Activated naive CD4-positive, alpha-beta T cell treated with anti-CD3 and anti-CD28 coated beads, Interleukin-2, amount 50 U/mL, for 24 hours (primary cell): ENCODE results near the gene NPAS2.

Experiments
- H3K27ac Mint-ChIP-seq: one replicate; pipeline ENCODE4 v1.8.0; 2021; ENCODE audit warnings: mild to moderate bottlenecking, mixed read lengths
- H3K27me3 Mint-ChIP-seq: one replicate; pipeline ENCODE4 v1.8.0; 2021; ENCODE audit warnings: mixed read lengths
- H3K36me3 Mint-ChIP-seq: one replicate; pipeline ENCODE4 v1.8.0; 2021; ENCODE audit warnings: mixed read lengths
- H3K4me1 Mint-ChIP-seq: one replicate; pipeline ENCODE4 v1.8.0; 2021; ENCODE audit warnings: mixed read lengths
- H3K4me3 Mint-ChIP-seq: one replicate; pipeline ENCODE4 v1.8.0; 2021; ENCODE audit warnings: mild to moderate bottlenecking, mixed read lengths
- H3K9me3 Mint-ChIP-seq: one replicate; pipeline ENCODE4 v1.8.0; 2021; ENCODE audit warnings: mixed read lengths

The NPAS2 gene

DNA sequence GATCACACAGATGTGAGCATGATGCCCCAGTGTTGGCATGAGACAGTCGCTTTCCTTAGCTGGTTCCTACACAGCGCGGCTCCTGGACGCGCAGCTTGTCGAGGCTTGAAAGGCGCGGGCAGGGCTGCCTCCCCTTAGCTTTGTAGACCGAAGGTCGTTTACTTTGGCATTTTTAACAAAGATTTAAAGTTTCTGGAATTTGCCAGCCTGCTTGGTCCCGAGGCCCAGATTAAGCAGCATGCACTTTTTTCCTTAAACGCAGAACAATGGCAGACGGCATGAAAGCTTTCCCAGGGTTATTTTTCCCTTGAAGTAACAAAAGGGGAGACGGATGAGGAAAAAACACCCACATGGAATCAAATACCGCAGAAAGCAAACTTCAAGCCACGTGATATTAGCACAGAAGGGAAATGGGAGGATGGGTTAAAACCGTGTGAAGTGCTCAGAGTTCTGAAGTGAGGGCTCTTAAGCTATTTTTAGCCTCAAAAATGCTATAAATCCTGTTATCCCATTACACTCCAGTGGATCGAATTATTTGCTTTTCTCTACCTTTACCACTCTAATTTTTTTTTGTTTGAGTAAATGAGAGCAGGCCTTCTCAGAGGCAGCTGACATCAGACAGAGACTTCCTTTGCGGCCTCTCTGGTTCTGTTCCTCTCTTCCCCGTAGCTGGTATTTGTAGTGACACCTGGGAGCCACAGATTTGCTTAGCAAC lies 55.7 kb downstream of the NPAS2 start:
- Mint-ChIP-seq H3K36me3 (no peaks in the 10 kb centered on the region), H3K4me3 (peak overlapping the region; percentile 51), H3K9me3 (no peaks in the 10 kb centered on the region), H3K27me3 (no peaks in the 10 kb centered on the region), H3K4me1 (peaks cover 23% of the 10 kb centered on the region), H3K27ac (peak overlapping the region; percentile 35)

DNA sequence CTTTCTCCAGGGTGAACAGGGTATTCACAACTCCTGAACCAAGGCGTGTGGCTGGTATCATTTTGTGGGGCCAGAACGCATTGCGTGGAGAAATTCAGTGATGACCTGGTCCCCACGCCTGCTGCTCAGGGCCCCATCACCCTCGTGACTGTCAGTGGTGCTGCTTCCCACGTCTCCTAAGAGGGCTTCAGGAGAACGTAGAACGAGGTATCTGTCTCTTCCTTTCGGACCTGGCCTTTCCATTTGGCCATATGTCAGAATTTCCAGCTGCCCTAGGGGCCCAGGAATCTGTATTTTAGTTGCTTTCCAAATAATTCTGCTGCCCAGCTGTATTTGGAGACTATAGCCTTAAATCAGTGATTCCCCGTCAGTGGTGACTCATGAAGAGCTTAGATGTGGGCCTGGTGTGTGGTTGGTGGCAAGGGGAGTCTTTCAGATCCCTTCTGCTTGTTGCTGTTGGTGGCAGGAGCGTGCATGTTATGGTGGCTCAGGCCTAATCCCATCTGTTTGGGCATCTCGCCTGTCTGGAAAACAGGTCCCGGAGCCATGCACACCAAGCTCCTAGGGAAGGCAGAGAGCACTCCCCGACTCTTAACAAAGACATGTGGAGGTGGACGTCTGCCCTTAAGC lies 56.4 kb downstream of the NPAS2 start:
- no peak overlapping the region for H3K27ac Mint-ChIP-seq

DNA sequence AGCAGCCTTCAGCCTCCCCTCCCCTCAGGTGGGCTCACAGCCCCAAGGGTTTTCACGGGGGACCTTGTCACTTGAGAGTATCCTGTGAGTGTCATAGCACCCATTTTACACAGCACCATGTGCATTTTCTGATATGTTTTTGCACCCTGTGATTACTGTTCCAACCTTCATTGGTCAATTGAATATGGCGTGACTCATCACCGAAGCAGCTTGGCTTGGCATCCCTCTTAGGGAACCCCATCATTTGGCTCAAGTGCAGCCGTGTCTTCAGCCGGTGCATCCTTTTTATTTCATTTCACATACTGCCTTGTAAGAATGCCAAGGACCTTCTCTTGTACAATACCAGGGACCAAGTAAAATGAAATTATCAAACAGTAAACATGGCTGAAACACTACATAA lies 57.6 kb downstream of the NPAS2 start:
- Mint-ChIP-seq H3K4me1 (peaks cover 17% of the 10 kb centered on the region), H3K27me3 (no peaks in the 10 kb centered on the region), H3K27ac (no peak overlapping the region), H3K4me3 (no peak overlapping the region), H3K9me3 (no peaks in the 10 kb centered on the region), H3K36me3 (no peaks in the 10 kb centered on the region)

More for the DNA sequence above, 56.4 kb downstream of the NPAS2 start:
- Mint-ChIP-seq H3K9me3 (no peaks in the 10 kb centered on the region), H3K27me3 (no peaks in the 10 kb centered on the region), H3K4me3 (peak overlapping the region; percentile 7), H3K36me3 (no peaks in the 10 kb centered on the region), H3K4me1 (peaks cover 21% of the 10 kb centered on the region)

DNA sequence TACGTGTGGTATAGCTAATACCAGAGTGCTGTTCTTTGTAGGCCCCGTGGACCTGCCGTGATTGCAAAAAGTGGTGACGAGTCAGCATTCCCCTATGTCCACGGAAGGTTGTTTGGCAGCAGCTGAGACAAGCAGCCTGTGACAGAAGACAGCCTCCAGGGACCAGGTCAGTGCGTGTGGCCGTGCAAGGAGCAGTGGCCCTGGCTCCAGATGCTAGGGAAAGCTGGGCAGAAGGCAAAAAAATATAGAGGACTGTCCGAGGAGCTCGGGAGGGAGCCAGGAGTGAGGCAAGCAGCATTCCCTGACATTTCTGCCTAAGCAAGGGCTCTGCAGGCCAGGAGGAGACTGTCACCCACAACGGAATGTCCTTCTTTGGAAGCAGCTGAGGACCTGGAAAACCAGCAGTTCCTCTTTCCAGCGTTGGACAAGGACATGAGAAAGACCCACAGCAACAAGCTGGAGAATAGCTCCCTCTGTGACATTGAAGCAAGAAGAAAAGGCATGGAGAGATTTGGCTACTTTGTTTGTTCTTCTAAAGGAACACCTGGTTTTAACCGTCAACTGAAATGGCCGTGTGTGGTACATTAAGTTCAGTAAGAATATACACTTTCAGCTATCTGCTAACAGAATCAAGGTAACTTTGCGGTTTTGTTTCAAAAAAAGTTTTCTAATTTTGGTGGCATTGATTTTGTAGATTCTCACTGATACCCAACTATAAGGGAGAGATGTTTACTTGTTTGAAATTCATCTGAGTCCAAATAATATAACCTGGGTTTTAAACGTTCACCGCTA lies 58.3 kb downstream of the NPAS2 start:
- H3K27ac Mint-ChIP-seq, result no peak overlapping the region
- H3K4me3 Mint-ChIP-seq, result no peak overlapping the region
- no peaks in the 10 kb centered on the region for H3K9me3 Mint-ChIP-seq
- no peaks in the 10 kb centered on the region for H3K36me3 Mint-ChIP-seq
- no peaks in the 10 kb centered on the region for H3K27me3 Mint-ChIP-seq
- H3K4me1 Mint-ChIP-seq, result peaks cover 17% of the 10 kb centered on the region

DNA sequence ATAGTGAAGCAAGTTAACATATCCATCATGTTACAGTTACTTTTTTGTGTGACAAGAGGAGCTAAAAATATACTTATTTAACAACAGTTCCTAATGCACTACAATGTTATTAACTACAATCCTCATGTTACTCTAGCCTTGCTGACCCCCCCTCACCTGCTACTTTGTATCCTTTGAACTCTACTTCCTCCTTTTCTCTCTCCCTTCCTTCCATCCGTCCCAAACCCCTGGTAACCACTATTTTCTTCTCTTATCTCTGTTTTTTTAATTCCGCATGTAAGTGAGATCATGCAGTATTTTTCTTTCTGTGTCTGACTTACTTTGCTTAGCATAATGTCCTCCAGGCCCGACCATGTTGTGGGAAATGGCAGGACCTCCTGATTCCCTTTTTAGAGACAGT lies 59.4 kb downstream of the NPAS2 start:
- H3K4me1 Mint-ChIP-seq, result peaks cover 17% of the 10 kb centered on the region
- H3K27ac Mint-ChIP-seq, result no peak overlapping the region
- no peaks in the 10 kb centered on the region for H3K9me3 Mint-ChIP-seq
- H3K36me3 Mint-ChIP-seq, result no peaks in the 10 kb centered on the region
- no peaks in the 10 kb centered on the region for H3K27me3 Mint-ChIP-seq
- no peak overlapping the region for H3K4me3 Mint-ChIP-seq

DNA sequence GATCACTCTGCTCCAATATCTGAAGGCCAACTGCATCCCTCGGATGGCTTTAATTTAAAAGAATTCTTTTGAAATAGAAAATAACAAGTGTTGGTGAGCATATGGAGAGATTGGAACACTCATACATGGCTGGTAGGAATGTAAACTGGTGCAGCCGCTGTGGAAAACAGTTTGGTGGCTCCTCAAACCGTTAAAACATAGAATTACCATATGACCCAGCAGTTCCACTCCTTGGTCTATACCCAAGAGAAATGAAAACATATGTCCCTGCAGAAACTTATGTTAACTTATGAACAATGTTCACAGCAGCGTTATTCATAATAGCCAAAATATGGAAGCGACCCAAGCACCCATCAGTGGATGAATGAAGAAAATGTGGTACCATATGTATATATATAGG lies 60.1 kb downstream of the NPAS2 start:
- Mint-ChIP-seq H3K4me1 (peaks cover 17% of the 10 kb centered on the region), H3K9me3 (no peaks in the 10 kb centered on the region), H3K36me3 (no peaks in the 10 kb centered on the region), H3K27ac (no peak overlapping the region), H3K4me3 (no peak overlapping the region), H3K27me3 (no peaks in the 10 kb centered on the region)

DNA sequence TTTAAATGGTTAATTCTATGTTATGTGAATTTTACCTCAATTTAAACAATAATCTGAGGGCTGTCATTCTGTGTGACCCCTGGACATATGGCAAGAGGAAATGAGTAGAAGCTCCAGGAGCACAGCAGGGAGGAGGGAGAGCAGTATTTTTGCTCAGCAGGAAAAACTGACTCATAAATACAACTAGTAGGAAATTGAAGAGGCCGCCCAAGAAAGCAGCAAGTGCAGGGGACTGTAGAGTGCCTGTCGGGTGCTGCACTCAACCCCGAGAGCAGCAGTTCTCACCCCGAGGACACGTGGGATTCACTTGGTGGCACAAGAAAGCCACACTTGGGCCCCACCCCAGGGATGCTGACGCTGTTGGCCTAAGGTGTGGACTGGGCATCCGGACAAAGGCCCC lies 60.8 kb downstream of the NPAS2 start:
- Mint-ChIP-seq H3K4me3 (no peak overlapping the region), H3K27me3 (no peaks in the 10 kb centered on the region), H3K4me1 (peaks cover 13% of the 10 kb centered on the region), H3K36me3 (no peaks in the 10 kb centered on the region), H3K27ac (no peak overlapping the region), H3K9me3 (no peaks in the 10 kb centered on the region)

DNA sequence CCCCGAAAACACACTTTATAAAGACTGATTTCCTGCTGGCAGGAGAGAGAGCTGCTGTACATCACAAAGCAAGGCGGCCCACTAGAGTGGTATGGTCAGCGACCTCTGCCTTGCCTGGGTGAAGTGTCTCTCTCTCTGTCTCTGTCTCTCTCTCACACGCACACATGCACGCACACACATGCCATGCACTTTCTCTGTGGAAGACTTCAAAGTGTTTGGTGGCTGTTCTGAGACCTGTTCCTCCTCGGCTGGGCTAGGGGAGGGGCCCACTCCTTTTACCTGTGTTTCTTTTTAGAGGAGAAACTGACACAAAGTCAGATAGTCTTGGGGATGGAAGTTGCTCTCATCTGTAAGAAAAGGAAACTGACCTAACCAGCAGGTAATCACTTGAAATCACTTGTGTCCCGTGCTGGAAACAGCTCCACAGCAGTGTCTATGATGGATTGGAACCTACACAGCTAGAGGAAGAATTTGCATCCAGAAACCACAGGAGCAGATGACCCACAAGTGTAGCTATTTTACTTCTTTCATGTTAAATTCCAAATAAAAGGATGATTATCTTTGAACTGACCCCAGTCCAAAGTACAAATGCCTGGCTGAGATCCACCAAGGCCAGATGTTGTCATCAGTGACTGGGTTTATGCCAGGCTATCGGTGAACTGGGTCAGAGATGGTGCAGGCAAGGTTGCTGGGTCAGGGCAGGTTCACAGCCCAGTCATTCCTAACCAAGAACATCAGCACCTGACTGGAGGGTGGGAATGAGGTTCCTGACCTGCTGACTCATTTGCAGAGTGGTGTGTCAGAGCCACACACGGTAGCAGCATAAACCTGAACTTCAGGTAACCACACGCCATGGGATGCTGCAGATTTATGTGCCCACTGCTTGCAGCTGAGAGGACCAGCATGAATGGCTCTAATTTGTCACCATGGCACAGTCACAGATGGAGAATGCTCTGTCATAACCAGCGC lies 63.0 kb downstream of the NPAS2 start:
- Mint-ChIP-seq H3K27me3 (no peaks in the 10 kb centered on the region), H3K4me1 (peaks cover 5% of the 10 kb centered on the region), H3K36me3 (no peaks in the 10 kb centered on the region), H3K4me3 (no peak overlapping the region), H3K9me3 (no peaks in the 10 kb centered on the region), H3K27ac (no peak overlapping the region)

DNA sequence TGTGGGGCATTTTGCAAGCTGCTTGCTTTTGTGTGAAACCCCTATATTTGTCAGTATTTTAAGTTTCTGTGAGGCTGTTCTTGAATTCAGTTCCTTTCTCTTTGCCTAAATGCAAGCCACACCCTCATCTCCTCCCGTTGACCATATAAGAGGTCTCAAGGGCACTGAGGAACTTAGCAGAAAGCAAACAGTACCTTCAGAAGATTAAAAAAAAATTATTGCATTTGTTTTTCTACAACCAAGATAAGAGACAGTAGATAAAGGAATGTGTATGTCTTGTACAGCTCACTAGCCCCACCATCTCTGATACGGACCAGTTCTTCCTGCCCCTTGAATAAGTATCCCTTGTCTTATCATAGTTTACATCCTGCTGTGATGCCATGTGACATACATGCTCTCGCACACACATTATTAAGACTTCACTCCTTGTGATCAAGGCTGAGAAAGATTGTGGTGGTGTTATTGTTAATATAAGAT lies 64.2 kb downstream of the NPAS2 start:
- Mint-ChIP-seq H3K9me3 (no peaks in the 10 kb centered on the region), H3K4me3 (no peak overlapping the region), H3K27me3 (no peaks in the 10 kb centered on the region), H3K4me1 (peaks cover 5% of the 10 kb centered on the region), H3K36me3 (no peaks in the 10 kb centered on the region), H3K27ac (no peak overlapping the region)

DNA sequence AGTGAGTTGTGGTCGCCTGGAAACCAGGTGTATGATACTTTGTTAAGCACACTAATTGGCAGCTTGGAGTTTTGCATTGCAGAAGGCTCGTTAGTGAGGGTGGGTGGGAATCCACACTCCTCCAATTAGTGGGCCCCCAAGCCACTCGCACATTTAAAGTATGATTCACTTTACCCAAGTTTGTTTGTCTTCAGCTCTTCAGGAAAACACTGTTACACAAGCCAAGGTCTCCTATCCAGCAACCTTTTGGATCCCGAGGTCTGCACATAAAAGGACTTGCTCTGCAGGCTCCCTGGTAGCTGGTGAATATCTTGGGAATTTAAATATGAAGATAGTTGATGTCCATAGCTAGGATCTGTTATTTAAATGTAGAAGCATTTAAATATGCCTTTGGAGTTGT lies 66.1 kb downstream of the NPAS2 start:
- H3K36me3 Mint-ChIP-seq, result no peaks in the 10 kb centered on the region
- H3K27me3 Mint-ChIP-seq, result no peaks in the 10 kb centered on the region
- no peaks in the 10 kb centered on the region for H3K9me3 Mint-ChIP-seq
- H3K27ac Mint-ChIP-seq, result no peak overlapping the region
- H3K4me3 Mint-ChIP-seq, result no peak overlapping the region
- H3K4me1 Mint-ChIP-seq, result no peaks in the 10 kb centered on the region

DNA sequence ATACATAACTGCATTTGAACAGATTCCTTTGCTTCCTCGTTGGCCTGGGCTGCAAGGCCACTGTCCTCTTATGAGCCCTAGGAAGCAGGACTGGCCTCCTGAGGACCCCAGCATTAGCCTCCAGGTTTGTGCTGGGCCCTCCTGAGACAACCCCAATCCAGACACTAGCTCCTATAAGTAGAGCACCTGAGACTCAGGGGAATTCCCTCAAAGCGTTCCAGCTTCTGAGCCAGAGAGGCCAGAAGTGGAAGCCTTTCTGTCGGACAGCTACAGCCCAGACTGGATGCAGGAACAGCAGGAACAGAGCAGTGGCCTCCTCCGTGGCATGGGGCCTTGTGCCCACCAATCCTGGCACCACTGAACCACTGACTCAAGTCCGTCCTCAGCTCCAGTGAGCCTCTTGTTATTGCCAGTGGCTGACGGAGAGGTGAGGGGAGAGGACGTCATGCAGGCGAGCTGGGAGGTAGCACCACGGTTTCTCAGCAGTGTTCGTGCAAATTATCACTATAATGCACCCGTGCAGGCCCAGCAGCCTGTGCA lies 67.2 kb downstream of the NPAS2 start:
- H3K36me3 Mint-ChIP-seq, result no peaks in the 10 kb centered on the region
- H3K27ac Mint-ChIP-seq, result no peak overlapping the region
- no peaks in the 10 kb centered on the region for H3K9me3 Mint-ChIP-seq

DNA sequence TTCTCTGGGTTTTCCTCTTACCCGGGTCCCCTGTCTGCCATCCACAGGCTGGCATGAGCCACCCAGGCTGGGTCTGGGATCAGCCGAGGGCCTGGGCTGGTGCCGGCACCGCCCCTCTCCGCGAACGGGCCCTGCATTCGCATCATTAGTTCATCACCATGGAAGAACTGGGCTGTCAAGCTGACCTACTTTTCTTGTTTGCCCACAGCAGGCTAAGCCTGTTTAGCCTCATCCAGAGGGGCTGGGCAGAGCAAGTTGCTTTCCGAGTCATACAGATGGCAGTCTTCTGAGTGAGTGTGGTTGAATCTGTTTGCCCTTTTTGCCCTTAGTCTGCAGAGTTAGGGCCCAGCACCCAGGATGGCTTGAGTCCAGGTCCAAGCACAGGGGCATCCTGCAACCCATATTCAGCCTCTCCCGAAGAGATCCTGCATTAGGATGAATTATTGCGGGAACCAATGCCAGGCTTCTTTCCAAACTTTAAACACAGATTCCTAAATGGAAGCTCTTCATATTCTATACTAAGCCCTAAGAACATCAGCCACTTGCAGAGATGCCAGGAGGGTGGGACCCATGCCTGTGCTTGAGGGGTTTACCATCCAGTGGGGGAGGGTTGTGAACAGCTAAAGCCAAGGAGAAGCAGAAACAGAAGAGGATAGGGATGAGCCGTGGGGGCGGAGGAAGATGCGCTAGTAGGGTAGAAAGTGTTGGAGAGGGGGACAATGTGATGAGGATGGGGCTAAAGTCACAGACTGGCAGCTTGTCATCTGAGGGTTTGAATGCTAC lies 68.0 kb downstream of the NPAS2 start:
- Mint-ChIP-seq H3K4me1 (no peaks in the 10 kb centered on the region), H3K27ac (no peak overlapping the region), H3K27me3 (no peaks in the 10 kb centered on the region), H3K4me3 (no peak overlapping the region), H3K36me3 (no peaks in the 10 kb centered on the region), H3K9me3 (no peaks in the 10 kb centered on the region)

More for the DNA sequence above, 67.2 kb downstream of the NPAS2 start:
- Mint-ChIP-seq H3K4me3 (no peak overlapping the region), H3K4me1 (no peaks in the 10 kb centered on the region), H3K27me3 (no peaks in the 10 kb centered on the region)

DNA sequence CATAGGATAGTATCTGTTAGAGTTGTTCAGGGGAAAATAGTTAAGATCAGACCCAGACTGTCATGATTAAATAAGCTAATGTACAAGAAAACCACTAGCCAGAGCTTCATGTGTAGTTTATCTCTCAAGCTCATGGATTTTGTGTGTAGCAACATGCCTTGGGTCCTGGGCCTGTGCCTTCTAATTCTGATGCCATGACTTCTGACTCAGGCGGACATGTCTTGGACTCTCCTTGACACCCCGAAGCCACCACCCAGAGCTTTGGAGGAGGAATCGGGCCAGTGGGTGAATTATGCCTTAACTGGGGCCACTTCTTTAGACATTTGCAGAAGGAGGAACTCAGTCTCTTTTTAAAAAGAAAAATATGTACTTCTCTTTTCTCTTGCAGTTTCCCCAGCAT lies 68.7 kb downstream of the NPAS2 start:
- H3K4me1 Mint-ChIP-seq, result no peaks in the 10 kb centered on the region
- H3K9me3 Mint-ChIP-seq, result no peaks in the 10 kb centered on the region
- H3K36me3 Mint-ChIP-seq, result no peaks in the 10 kb centered on the region
- H3K27ac Mint-ChIP-seq, result no peak overlapping the region
- H3K27me3 Mint-ChIP-seq, result no peaks in the 10 kb centered on the region
- H3K4me3 Mint-ChIP-seq, result no peak overlapping the region

DNA sequence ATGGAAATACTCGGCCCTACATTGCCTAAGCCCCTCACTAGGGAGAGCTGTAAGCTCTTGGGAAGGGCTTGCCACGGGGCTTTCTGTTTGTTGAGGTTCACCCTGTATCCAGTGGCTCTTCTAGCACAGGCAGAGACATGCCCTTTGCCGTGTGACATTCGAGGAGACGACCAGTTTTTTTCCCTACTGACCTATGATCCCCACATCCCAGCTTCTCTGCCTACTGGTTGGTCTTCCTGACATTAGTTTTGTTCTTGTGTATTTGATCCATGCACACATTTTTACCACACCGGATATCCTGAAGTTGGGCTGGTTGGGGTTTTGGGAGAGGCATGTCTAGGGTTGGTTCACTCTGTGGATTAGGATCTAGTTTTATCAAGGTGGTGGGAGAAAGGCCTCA lies 69.3 kb downstream of the NPAS2 start:
- no peaks in the 10 kb centered on the region for H3K27me3 Mint-ChIP-seq
- no peaks in the 10 kb centered on the region for H3K4me1 Mint-ChIP-seq
- no peaks in the 10 kb centered on the region for H3K9me3 Mint-ChIP-seq
- H3K27ac Mint-ChIP-seq, result no peak overlapping the region
- H3K36me3 Mint-ChIP-seq, result no peaks in the 10 kb centered on the region
- H3K4me3 Mint-ChIP-seq, result no peak overlapping the region
